Stimulated activated CD4-positive, alpha-beta T cell treated with anti-CD3 and anti-CD28 coated beads, Interleukin-2, amount 100 ng/mL, for 4 hours (primary cell): ENCODE results near the gene TOX4.

Experiments used
- DNase-seq: peaks from one replicate; pipeline ENCODE4 v3.0.0-alpha.2; 2020; ENCODE audit warnings: low read depth

Gene TOX4

GRCh38 chr14:21503376-21503775 lies 26.4 kb downstream of the TOX4 start:
- DNase-seq: no peak

GRCh38 chr14:21505012-21505553 lies 28.1 kb downstream of the TOX4 start:
- peak; percentile 13 for DNase-seq

GRCh38 chr14:21506557-21506956 lies 29.6 kb downstream of the TOX4 start:
- no peak for DNase-seq

GRCh38 chr14:21509432-21510143 lies 32.6 kb downstream of the TOX4 start:
- no peak for DNase-seq

GRCh38 chr14:21510735-21511657 lies 34.0 kb downstream of the TOX4 start, which contains the start of gene METTL3:
Gene METTL3, minus strand, starts transcription at chr14:21511340. Its CDS starts 117 bp downstream, at chr14:21511223.
- DNase-seq: peak; percentile 91

GRCh38 chr14:21514341-21514740 lies 37.3 kb downstream of the TOX4 start:
- DNase-seq: no peak

GRCh38 chr14:21518725-21519124 lies 41.7 kb downstream of the TOX4 start:
- DNase-seq: no peak

- DNase-seq: no peak
Observed at GRCh38 chr14:21520767-21521166, 43.8 kb downstream of the TOX4 start.

- DNase-seq: no peak
Observed at GRCh38 chr14:21521501-21521900, 44.5 kb downstream of the TOX4 start.

- DNase-seq: no peak
Observed at GRCh38 chr14:21523203-21523602, 46.2 kb downstream of the TOX4 start.

GRCh38 chr14:21524575-21525490 lies 47.8 kb downstream of the TOX4 start:
- no peak for DNase-seq

- DNase-seq: no peak
Observed at GRCh38 chr14:21525571-21525961, 48.6 kb downstream of the TOX4 start.

GRCh38 chr14:21525962-21526671 lies 49.1 kb downstream of the TOX4 start, which contains the start of gene SALL2:
Gene SALL2, minus strand, starts transcription at chr14:21526346. Its CDS starts 219 bp downstream, at chr14:21526127.
- DNase-seq: peak; percentile 59

GRCh38 chr14:21526672-21527317 lies 49.8 kb downstream of the TOX4 start:
- DNase-seq: no peak

- DNase-seq: no peak
Observed at GRCh38 chr14:21527318-21527679, 50.3 kb downstream of the TOX4 start.

GRCh38 chr14:21528381-21529348 lies 51.7 kb downstream of the TOX4 start:
- no peak for DNase-seq

GRCh38 chr14:21529515-21529914 lies 52.5 kb downstream of the TOX4 start:
- no peak for DNase-seq

- DNase-seq: no peak
Observed at GRCh38 chr14:21533294-21533693, 56.3 kb downstream of the TOX4 start.

- DNase-seq: no peak
Observed at GRCh38 chr14:21534576-21534975, 57.6 kb downstream of the TOX4 start.
